G401.6 (cell line): ENCODE measurements around the gene KCNJ10.
A peak's percentile ranks its signal among the peaks of the same experiment; 100 is the strongest.
"Not testable (repeated sequence)": the region's sequence is repeated elsewhere in the genome, so short reads cannot be mapped to it uniquely, and the experiment has no call there.

Experiments
- FAIRE-seq: peaks from 2 replicates; lab custom pipeline; 2012; peaks lifted over from hg19 to GRCh38; lab: Jason Lieb, UNC

KCNJ10 gene

DNA sequence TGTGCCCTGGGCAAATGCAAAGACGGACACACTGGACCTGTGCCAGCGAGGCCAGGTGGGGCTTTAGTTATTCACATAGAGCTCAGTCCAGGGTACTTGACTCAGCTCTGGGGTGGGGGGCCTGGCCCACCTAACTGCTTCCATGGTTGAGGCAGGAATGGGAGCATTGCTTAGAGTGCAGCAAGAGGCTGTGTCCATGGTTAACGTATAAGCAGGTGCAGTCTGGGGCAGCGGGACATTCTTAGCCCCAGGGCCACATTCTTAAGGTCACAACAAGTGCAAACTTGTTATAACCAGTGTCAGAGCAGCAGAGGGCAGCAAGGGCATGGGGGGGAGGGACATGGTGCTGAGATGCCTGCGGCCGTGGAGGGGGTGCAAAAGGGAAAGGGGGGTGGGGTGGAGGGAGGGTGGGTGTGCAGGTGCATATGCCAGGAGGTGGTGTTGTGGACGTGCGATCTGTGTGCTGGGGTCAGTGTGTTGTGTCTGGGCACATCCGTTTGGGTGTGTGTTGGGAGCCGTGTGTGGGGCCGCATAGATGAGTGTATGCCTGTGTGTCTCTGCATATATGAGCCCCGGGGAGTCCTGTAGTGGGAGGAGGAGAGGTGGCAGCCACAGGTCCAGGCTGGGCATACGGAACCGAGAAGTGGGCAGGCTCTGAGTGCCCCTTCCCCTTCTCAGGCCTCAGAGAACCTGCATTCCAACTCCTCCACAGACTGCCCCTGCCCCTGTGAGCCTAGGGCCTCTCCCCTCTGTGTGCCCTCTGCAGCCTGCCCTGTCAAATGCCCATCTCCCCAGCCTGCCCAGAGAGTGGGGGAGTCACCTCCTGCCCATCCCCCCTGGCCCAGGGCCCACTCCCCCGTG, 8.4 kb downstream of the KCNJ10 start:
- no peak for FAIRE-seq

DNA sequence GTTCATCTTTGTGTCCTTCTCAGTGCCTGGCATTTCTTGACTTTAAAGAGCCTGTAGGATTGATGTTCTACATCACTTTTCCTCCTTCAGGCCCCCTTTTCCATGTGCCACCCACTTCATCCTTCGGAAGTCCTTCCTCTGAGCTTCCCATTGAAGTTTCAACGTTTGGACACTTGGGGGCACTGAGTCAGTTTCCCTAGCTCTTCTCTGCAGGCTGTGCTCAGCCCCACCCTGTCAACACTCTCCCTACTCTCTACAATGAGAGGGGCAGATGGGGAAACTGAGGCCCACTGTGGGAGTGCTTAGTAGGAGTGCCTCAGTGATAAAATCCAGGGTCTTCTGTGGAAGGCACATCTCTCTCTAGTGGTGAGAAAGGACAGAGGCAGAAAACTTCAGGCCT, 11.9 kb downstream of the KCNJ10 start:
- no peak for FAIRE-seq

GRCh38 chr1:160056648-160057169, 13.3 kb downstream of the KCNJ10 start:
- FAIRE-seq: no peak

DNA sequence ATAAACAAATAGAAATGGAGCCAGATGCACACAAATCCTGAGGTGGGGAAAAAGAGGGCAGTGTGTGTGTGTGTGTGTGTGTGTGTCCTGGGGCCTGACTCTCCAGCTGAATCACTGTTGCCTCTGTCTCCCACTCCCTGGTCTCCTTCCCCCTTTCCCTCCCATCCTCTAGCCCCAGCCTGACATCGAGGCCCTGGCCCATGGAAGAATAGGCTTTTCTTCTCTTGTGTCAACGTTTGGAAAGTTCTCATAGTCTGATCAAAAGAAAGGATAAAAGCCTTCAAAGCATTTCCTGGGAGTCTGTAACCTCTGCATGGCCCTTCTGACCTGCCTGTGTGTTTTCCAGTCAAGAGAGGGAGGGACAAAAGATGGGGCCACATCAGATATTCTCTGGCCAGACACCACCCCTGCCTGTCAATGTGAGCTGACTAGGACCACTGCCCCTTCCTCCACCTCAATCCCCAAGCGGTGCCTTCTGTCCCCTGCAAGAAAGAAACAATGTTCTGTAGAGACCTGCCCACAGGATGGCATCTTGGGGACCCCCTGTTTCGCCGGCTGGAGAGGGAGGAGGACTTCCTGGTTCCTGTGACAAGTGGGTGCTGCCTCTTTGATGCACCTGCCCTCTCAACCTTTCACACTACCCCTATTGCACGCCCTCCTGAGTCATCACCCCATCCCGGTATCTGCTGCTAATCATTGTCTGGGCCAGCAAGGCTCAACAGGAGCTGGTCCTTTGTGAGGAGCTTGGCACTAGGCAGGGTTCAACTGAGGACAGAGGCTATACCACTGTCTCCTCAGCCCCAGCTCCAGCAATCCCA, 16.2 kb downstream of the KCNJ10 start:
- FAIRE-seq: no peak

DNA sequence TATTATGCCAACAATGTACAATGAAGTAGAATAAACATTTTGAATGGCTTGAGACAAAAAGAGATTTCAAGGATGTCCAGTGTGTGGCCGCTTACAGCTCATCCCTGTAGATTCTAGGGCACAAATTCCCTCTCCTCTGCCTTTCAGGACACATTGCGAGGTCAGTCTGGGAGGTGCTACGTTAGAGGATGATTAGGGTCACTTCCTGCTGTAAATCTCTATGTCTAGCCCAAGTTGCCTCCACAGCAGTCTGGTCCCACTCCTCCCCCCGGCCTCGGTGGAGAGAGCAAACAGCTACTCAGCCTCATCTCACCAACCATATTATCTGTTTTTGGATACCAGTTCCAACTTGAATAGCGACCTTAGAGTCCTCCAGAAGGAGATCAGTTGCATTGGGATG, 17.0 kb downstream of the KCNJ10 start:
- FAIRE-seq: no peak

- FAIRE-seq: no peak
These were observed 19.3 kb downstream of the KCNJ10 start for GRCh38 chr1:160050619-160051018.

DNA sequence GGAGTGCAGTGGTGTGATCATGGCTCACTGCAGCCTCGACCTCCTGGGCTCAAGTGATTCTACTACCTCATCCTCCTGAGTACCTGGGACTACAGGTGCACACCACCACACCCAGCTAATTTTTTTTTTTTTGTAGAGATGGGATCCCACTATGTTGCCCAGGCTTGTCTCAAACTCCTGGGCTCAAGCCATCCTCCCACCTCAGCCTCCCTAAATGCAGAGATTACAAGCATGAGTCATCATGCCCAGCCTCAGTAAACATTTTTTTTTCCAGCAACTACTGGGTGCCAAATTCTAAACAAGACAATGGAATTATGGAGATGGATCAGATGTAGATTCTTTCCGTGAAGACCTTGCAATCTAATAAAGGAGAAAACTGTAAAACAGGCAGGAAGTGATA, 19.8 kb downstream of the KCNJ10 start:
- not testable (repeated sequence) for FAIRE-seq

GRCh38 chr1:160049101-160049500, 20.9 kb downstream of the KCNJ10 start:
- no peak for FAIRE-seq

DNA sequence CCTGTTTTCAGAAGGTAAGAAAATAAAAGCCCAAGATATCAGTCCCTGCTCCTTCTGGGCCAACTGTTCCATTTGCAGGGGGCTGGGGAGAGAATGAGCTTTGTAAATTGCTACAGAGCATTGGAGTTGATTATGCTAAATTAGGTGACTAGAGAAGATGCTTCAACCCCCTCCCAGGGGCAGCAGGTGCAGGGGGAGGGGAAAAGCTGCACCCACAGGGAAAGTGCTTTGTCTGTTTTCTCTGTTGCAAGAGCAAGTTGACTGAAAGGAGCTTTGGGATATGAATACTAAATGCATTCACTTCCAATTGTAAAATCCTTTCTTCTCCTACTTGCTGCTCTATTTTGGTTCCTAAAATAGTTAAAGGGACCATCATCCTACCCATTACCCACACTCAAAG, 21.6 kb downstream of the KCNJ10 start:
- FAIRE-seq: no peak

- no peak for FAIRE-seq
These were observed 22.6 kb downstream of the KCNJ10 start for GRCh38 chr1:160047111-160047991.

- FAIRE-seq: no peak
These were observed 23.4 kb downstream of the KCNJ10 start for GRCh38 chr1:160046494-160047110.

DNA sequence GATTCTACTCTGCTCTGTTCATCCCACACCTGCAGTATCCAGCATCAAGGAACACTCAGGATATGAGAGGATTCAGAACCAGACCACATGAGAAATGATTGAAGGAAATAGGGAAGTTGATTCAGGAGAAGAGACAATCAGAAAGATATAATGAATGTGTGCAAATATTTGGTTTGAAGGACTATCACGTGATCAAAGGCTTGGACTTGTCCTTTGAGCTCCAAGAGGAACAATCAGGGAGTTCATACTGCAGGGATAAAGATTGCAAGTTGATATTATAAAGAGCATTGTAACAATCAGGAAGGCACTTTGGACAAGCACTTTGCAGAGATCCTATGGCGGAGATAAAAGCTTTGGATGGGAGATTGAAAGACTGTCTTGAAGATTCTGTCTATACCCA, 24.3 kb downstream of the KCNJ10 start:
- no peak for FAIRE-seq

GRCh38 chr1:160043543-160043942, 26.4 kb downstream of the KCNJ10 start:
- no peak for FAIRE-seq

GRCh38 chr1:160040476-160040875, 29.5 kb downstream of the KCNJ10 start:
- FAIRE-seq: no peak

GRCh38 chr1:160032165-160032820, 37.7 kb downstream of the KCNJ10 start:
- FAIRE-seq: no peak

- peak; percentile 51 for FAIRE-seq
These were observed 38.4 kb downstream of the KCNJ10 start, which contains the start of gene PIGM for GRCh38 chr1:160031365-160032164. PIGM (minus strand) TSS chr1:160031990; CDS start chr1:160031739, 251 bp downstream.

- no peak for FAIRE-seq
These were observed 39.1 kb downstream of the KCNJ10 start for GRCh38 chr1:160030657-160031364.

- FAIRE-seq: no peak
These were observed 41.5 kb downstream of the KCNJ10 start for GRCh38 chr1:160028426-160028825.

DNA sequence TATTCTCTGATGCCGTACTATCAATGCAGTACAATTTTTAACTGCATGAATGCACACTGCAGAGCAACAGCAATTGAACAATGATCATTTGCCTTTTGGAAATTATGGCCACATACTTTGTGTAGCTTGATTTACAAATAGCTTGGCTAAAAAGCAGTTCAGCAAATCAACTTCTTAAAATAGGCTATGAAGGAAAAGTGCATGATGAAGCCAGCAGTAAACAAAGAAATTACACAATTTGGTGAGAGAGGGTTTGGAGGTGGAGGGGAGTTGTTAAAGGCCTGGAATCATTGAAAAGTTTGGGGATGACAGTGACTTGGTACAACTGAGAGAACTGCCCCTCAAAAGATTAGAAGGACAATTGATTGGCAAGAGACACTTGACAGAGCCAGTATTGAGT, 44.6 kb downstream of the KCNJ10 start:
- no peak for FAIRE-seq
